ENCODE results near the gene PPT2.

- TF ChIP-seq, protein P1, sequence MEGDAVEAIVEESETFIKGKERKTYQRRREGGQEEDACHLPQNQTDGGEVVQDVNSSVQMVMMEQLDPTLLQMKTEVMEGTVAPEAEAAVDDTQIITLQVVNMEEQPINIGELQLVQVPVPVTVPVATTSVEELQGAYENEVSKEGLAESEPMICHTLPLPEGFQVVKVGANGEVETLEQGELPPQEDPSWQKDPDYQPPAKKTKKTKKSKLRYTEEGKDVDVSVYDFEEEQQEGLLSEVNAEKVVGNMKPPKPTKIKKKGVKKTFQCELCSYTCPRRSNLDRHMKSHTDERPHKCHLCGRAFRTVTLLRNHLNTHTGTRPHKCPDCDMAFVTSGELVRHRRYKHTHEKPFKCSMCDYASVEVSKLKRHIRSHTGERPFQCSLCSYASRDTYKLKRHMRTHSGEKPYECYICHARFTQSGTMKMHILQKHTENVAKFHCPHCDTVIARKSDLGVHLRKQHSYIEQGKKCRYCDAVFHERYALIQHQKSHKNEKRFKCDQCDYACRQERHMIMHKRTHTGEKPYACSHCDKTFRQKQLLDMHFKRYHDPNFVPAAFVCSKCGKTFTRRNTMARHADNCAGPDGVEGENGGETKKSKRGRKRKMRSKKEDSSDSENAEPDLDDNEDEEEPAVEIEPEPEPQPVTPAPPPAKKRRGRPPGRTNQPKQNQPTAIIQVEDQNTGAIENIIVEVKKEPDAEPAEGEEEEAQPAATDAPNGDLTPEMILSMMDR (conservative IDR thresholded peaks at IDR 0.05; ENCODE audit: low read depth in 2 of 2) = no peak
- TF ChIP-seq EZH2phosphoT487 (IDR thresholded peaks at IDR 0.05; ENCODE audit: unreplicated experiment) (no peak), NANOG (IDR thresholded peaks at IDR 0.05; ENCODE audit: borderline replicate concordance) (no peak), ZNF331 (CRISPR knock-in tag; IDR thresholded peaks at IDR 0.05; ENCODE audit: low read depth) (no peak), EZH2 (IDR thresholded peaks at IDR 0.05; ENCODE audit: low read depth, unreplicated experiment) (no peak)
- TF ChIP-seq, protein P2, sequence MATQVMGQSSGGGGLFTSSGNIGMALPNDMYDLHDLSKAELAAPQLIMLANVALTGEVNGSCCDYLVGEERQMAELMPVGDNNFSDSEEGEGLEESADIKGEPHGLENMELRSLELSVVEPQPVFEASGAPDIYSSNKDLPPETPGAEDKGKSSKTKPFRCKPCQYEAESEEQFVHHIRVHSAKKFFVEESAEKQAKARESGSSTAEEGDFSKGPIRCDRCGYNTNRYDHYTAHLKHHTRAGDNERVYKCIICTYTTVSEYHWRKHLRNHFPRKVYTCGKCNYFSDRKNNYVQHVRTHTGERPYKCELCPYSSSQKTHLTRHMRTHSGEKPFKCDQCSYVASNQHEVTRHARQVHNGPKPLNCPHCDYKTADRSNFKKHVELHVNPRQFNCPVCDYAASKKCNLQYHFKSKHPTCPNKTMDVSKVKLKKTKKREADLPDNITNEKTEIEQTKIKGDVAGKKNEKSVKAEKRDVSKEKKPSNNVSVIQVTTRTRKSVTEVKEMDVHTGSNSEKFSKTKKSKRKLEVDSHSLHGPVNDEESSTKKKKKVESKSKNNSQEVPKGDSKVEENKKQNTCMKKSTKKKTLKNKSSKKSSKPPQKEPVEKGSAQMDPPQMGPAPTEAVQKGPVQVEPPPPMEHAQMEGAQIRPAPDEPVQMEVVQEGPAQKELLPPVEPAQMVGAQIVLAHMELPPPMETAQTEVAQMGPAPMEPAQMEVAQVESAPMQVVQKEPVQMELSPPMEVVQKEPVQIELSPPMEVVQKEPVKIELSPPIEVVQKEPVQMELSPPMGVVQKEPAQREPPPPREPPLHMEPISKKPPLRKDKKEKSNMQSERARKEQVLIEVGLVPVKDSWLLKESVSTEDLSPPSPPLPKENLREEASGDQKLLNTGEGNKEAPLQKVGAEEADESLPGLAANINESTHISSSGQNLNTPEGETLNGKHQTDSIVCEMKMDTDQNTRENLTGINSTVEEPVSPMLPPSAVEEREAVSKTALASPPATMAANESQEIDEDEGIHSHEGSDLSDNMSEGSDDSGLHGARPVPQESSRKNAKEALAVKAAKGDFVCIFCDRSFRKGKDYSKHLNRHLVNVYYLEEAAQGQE (IDR thresholded peaks at IDR 0.05; ENCODE audit: unreplicated experiment) = no peak
Measured at GRCh38 chr6:32108094-32108627, 45.8 kb upstream of the PPT2 start.

Data from GM23338 (cell line).